SKM-1 (cell line): ENCODE data around the gene LPAR1.
"Not testable (repeated sequence)": the region's sequence is repeated elsewhere in the genome, so short reads cannot be mapped to it uniquely, and the experiment has no call there.

Experiments used
- DNase-seq: peaks from one replicate; lab custom pipeline; 2025; ENCODE audit not compliant: unreplicated experiment; lab: John Stamatoyannopoulos, UW

Gene LPAR1

DNA sequence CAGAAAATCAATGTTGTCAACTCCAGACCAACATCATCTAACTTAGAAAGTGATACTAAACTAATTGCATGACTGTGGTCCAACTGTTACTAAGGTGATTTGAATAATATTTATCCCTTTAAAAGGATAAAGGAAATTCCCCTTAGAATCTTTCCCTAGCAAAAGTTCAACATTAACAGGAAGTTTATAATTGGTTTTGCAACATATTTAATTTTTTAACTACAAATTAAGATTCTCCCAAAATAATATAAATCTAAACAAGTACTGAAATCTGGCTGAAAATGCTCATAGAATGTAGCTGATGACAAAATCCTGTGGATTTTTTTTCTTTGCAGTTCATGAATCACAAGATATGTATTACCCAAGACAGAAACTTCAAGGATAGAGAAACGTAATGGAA lies 151.4 kb downstream of the LPAR1 start:
- no peak for DNase-seq

DNA sequence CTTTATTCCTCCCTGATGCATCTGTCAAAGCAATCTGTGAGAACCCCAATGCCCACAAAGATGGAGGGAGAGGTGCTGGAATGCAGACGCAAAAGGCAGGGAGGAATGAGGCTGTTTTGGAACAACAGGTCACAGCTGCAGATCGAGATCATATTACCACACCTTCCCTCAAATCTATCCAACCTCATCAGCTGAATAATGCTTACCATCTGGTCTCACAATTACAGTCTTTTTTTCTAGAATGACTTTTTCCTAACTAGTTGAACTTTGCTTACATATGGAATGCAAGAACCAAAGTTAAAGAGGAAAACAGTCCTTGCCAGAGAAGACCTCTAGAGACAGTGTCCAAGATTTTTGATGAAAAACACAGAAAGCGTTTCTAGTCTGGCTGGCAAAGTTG lies 158.1 kb downstream of the LPAR1 start:
- DNase-seq = no peak

DNA sequence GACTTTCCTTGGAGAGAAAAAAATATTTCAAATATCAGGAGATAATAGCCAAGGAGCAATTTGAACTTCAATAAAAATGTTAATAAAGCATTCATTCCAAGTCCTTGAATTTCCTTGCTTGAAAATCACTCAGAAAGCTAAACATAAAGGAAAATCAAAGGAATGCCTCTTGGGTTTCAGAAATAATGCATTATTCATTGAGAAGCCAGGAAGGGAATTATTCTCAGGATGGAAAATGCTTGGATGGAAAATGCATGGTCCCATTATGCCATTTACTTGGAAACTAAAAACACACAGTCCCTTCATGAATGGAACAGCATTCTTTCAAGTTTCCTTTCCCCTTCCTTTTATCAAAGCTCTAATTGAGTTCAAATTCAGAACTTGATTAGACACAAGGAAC lies 160.9 kb downstream of the LPAR1 start:
- DNase-seq = no peak

DNA sequence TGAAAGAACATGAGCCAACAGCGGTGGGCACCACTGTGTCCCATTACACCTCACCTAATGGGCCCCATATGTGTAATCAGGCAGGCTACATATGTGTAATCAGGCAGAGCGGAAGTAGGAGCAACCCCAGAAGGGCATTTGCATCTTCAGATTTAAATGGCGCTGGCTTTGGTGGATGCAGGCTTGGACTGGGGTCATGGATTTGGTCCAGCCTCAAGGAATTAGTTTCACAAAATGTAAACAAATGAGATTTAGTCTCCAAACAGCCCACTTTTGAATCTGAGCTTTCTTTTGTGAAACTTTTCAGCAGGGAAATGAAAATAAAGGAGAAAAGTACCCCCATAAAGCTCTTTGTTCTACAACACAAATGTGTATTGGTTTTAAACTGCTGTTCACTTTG lies 161.3 kb downstream of the LPAR1 start:
- DNase-seq = no peak

DNA sequence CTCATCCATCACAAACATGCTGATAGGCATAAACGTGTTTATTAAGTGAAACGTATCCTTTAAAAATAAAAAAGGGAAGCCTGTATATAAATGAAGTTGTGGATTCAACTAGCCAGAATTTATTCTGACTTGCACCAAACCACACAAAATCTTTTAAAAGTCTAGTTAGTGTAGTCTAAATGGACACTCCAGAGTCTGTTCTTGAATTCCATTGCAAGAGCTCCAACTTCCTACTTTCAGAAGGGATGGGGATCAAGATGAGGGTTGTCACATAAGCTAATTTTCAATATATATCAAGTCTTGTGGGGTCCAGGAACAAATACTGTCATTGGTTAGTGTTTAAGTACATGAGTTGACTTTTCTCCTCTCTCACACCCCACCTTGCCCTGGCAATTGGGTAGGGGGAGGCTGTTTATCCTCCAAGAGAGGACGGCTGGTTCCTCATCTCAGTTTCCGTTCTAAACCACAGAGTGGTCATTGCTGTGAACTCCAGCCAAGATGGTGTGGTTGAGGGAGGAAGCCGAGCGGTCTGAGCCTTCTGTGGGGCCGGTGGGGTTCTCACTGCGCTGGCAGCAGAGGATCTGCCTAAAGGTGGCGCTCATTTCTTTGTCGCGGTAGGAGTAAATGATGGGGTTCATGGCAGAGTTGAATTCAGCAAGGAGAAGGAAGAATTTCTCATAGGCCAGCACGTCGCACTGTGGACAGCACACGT lies 163.2 kb downstream of the LPAR1 start:
- peak; percentile 80 for DNase-seq

DNA sequence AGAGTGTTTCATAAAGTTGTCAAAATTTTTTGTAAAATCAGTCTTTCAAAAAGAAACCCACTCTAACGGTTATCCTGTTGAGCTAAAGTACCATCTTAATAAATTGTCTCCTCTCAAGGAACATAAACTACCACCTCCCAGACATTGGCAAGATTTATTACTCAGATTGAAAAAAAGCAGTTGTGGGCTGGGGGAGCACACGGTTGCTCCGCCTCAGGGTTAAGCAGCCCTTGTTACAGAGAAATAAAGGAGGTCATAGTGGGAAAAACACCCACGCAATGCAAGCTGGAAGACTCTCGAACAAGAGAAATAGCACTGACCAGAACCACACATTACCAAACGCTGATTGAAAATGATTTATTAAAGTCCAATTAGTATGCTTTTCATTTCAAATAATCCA lies 165.3 kb downstream of the LPAR1 start:
- no peak for DNase-seq

DNA sequence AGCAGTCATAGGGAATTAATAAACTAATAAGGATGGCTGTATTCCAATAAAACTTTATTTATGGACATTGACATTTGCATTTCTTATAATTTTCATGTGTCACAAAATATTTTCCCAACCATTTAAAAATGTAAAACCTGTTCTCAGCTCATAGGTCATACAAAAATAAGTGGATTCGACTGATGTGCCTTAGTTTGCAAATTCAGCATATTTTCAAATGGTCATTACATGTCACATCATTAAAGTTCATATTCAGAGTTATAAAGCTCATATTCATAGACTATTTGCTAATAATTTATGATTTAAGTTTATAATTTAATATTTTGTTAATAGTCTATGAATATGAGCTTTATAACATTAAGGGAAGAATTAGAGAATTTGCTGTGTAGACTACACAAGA lies 166.5 kb downstream of the LPAR1 start:
- no peak for DNase-seq

DNA sequence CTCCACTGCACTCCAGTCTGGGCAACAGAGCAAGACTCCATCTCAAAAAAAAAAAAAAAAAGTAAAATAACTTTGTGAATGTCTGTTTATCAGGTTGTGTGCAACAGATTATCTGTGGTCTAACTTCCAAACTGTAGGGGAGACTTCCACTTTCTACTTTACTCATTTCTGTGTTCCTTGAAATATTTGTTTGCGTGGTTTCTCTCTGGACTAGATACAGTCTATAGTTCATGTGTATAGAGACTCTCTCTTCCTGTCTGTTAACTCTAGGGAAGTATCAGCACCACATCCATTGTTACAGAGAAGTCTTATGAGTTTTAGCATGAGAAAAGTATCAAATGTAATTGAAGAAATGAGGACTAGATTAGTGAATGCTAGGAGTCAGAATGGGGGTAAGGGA lies 168.3 kb downstream of the LPAR1 start:
- DNase-seq = no peak

DNA sequence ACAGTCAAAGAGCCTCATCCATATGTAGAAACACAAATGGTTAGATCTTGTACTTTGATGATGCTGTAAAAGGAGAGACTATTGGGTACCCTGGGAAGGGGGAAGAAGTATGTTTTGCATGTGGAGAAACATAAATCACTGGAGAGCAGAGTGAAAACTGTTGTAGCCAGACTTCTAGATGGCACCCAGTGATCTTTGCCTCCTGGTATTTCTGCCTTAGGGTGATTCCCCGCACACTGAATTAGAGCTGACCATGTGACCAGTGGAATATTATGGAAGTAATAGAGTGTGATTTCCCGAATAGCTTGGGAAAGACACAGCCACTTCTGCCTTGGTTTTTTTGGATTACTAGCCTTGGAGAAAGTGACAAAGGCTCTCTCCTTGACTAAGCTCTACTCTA lies 174.3 kb downstream of the LPAR1 start:
- no peak for DNase-seq

DNA sequence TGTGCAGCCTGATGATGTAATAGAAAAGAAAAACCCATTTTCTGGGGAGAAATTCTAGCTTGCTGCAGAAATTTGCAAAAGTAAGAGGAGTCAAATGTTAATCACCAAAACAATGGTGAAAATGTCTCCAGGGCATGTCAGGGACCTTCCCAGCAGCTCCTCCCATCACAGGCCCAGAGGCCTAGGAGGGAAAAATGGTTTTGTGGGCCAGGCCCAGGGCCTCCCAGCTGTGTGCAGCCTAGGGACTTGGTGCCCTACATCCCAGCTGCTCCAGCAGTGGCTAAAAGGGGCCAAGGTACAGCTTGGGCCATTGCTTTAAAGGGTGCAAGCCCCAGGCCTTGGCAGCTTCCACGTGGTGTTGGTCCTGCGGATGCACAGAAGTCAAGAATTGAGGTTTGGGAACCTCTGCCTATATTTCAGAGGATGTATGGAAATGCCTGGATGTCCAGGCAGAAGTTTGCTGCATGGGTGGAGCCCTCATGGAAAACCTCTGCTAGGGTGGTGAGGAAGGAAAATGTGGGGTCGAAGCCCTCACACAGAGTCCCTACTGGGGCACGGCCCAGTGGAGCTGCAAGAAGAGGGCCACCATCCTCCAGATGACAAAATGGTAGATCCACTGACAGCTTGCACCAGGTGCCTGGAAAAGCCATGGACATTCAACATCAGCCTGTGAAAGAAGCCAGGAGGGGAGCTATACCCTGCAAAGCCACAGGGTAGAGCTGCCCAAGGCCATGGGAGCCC lies 176.7 kb downstream of the LPAR1 start:
- not testable (repeated sequence) for DNase-seq

DNA sequence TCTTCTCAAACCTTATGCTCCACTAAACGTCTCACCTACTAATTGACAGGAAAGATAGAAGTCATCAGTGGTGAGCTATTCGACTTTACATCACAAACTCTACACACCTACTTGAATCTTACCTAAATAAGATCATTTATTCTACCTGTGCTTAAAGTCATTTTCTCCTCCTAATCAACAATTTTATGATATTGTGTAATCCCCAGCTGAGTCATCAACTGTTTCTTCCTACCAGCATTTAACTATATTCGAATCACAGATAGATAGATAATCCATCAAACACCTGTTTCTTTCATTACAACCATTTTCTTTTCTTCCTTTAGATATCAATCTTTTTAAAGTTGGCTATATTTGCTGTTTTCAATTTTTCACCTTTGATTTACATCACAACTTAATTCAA lies 181.5 kb downstream of the LPAR1 start:
- DNase-seq = no peak

DNA sequence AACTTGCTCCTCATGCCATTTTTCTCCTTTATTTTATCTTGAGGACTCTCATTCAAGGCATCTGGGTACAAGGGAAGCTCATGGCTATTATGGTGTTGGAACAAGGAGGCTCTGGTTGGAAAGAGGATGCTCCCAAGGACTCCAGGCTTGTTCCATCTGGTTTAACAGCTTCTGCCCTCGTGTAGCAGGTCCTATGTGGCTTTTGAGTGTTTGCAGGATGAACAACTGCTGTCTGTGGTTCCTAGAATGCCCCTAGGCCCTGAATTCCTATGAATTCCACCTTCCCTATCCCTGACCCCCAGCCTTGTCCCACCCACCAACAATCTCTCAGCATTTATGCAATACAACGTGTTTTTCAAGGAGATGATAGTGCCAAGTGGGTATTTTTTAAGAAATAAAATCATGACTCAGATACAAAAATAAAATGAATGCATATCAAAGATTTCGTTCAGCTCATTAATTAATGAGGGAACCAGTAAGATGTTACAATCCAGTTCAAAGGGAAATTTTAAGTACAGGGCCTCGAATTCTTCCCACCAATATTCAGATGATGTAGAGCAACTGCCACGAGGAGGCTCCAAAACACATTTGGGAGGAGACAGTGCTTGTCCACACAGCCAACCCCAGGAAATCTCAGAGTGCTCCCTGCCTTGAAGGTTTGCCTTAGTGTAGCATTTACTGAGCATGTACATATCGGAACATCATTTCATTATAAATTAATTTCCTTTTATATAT lies 187.7 kb downstream of the LPAR1 start:
- no peak for DNase-seq

DNA sequence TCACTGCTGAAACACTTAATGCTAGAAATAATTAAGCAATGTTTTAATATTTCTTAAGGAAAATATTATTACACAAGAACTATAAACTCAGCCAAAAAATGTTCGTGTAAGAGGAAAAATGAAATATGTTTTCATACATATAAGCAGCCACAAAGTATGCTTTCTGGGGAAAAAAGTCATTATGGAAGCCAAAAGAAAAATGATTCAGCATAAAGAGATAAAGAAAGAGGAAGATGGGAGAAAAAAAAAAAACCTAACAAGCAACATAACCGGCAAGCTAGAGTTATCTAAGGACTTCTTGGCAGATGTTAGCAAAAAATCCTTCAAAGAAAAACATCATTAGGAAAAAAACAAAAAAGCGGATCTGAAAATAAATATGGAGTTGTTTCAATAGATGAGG lies 190.6 kb downstream of the LPAR1 start:
- DNase-seq = no peak

DNA sequence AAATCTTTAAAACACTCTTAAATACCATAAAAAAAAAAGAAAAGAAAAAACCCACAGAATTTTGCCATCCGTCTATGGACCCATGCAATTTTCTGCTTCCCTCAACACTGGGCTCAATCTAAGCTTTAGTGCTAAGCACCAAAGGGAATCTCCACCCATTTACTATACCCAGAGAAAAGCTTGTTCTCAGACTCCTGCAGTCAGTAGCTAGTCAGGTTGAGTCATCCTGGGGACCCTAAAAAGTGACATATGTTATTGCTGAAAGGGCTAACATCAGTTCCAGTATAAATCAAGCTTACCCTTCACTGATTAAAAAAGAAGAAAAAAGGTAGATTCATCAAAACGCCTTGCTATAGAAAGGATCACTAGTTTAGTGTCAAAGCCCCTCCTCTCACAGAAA lies 192.1 kb downstream of the LPAR1 start:
- DNase-seq = no peak

DNA sequence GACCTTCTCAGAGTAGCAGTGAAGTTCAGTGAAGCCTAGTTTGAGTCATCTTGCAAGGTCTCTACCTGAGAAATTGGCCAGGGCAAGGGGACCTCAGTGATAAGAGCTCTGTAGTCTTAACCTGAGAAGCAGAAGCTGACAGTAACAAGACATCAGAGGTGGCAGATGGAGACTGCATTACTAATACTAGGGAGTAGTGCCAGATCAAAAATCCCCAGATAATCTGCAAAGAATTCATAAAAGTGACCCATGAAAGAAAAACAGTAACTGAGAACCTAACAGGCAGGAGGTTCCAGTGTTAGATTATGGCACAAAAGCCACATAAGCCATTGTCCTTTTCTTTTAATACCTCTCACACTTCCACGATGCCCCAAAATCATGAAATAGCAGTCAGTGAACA lies 194.1 kb downstream of the LPAR1 start:
- no peak for DNase-seq

DNA sequence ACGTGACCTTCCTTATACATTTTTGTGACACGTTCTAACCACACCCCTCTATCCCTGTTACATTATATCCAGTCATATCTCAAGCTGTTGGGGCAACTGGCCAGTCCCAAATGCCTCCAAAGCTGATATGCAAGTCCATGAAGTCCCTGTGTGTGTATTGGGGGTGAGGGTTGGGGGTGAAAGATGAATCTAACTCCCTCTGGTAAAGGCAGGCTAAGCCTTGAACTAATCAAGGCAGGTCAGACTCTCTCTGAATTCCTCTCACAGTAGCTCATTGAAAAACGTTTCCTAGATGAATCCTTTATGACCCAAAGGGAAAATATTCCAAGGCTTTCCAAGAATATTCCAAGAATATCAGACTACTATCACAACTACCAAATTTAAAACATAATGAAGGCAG lies 195.3 kb downstream of the LPAR1 start:
- no peak for DNase-seq

DNA sequence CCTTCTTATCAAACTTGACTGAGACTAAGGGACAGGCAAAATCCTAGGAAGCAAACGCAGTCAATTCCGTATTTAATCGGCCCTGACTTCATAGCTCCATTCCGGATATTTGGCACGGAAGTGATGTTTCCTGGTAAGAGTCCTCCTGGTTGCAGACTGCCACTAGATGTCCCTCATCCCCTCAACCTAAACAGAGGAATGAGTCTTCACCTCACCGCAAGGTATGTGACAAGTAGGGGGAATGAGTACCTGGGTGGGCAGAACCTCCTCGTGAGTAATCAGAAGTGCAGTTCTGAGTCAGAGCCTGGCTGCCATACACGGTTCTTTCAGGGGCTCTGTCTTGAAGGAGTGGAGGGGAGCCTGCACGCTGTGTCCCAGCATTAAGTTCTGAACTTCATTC lies 196.1 kb downstream of the LPAR1 start:
- no peak for DNase-seq

DNA sequence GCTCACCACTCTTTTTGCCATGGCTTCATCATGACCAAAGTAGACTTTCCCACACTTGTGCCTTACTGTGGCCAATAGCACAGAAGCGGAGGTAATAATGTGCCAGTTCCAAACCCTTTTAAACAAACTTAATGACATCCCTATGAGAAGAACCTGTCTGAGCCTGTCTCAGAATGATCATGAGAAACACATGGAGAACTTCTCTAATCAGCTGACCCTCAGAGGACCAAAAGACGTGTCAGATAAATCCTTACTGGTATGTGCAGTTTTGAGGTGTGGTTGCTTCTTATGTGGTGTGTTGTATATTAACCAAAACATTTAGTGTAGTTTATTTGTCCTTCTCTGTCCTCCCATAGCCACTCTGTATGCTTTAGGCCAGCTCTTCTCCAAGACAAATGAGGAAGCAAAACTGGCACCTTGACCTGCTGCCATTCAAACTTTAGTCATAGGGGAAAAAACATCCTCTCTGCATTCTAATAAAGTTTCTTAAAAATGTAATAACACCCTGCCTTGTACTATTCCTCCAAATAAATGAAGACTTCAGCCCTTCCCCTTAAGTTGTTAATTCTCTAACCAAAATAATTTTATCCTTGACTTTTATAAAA lies 200.8 kb downstream of the LPAR1 start:
- DNase-seq = no peak

DNA sequence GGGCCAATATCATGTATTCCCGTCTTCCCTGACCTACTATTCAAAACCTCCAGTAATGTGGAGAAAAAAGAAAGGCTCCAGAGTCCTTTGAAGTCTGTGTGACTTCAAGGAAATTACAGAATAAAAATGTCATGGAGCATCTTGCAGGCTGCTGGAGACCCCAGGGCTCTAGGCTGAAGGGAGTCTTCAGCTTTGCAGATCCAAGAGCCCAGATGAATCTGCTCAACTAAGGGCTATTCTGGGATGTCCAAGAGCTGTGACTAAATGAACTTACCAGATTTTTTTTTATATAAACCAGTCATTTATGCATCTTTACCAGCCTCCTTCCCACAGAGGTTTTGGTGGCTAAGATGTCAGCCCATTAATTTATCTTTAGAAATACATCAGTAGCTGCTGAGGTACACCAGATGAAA lies 202.4 kb downstream of the LPAR1 start:
- DNase-seq = no peak

DNA sequence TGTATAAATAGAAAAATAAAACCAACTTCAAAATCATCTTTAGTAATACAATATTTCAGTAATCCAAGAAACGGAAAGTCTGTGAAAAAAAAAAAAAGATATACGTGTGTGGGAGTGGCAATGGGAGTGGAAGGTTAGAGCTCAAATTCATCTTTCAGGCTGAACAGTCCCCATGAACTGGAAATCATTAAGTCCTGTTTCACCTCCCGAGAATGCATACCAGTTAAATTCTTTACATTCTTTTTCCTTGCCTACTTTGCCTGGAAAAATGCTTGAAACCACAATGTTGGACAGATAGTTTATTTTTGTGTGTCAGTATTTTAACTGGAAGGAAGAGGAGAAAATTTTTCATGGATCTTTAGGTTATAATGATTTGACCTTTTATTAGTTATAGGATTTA lies 202.9 kb downstream of the LPAR1 start:
- DNase-seq = no peak

DNA sequence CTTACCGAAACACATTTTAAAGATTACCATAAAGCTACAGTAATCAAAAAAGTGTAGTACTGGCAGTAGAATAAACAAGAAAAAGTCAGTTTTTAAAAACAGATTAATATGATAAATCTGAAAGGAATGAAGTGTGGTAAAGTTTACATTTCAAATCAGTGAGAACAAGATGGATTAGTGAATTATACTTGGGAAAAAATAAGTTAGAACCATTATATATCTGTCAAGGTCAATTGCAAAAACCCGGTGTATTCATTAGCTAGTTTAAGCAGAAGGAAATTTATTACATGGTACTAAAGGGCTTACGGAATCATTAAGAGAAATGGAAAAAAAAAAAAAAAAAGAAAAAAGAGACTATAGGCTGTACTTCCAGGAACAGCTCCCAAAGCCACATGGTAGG lies 205.3 kb downstream of the LPAR1 start:
- no peak for DNase-seq

DNA sequence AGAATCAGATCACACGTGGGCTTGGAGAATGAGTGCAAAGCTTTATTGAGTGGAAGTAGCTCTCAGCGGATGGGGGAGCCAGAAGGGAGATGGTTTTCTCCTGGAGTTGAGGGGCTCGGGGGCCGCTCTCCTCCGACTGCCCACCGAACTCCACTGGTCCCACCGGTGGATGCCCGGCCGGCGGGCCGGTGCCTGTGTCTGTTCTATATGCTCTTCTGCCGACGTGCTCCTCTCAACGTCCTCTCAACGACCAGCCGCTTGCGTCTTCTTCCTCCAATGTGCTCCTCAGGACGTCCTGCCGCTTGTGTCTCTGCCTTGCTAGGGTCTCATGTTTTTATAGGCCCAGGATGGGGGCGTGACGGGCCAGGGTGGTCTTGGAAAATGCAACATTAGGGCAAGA lies 207.8 kb downstream of the LPAR1 start:
- no peak for DNase-seq
